HepG2 (cell line): ENCODE data around the gene SPRED3. TPM values are rescaled to one million over a fixed set of nuclear protein-coding genes. Genes with fewer than 3 reads are reported as not detected.

Experiments
- GMEB1 ChIP-seq: sonication (generic); formaldehyde crosslinking; IDR thresholded peaks from 2 replicates; pipeline ENCODE4 v1.5.1; 2020; ENCODE audit warnings: missing genetic modification reagents, mild to moderate bottlenecking, borderline replicate concordance
- HNRNPK ChIP-seq: fragments of 200-400 bp; formaldehyde crosslinking; IDR thresholded peaks from 2 replicates; pipeline ENCODE4 v1.6.1; 2018; ENCODE audit warnings: low read length, low read depth, moderate library complexity, mild to moderate bottlenecking; ENCODE audit not compliant: poor library complexity, severe bottlenecking
- KMT2A ChIP-seq: sonication (generic); formaldehyde crosslinking; IDR thresholded peaks from 2 replicates; pipeline ENCODE4 v1.4.0; 2020; ENCODE audit warnings: missing genetic modification reagents
- POLR2AphosphoS2 ChIP-seq: IDR thresholded peaks from 2 replicates; pipeline ENCODE4 v1.6.1; 2011; ENCODE audit warnings: low read depth, low read length, improper control_type of control experiment
- TEAD2 ChIP-seq: sonication (generic); formaldehyde crosslinking; IDR thresholded peaks from 2 replicates; pipeline ENCODE4 v1.9.0; 2021; ENCODE audit warnings: missing genetic modification reagents
- ZBTB8A ChIP-seq: sonication (generic); formaldehyde crosslinking; IDR thresholded peaks from 2 replicates; pipeline ENCODE4 v1.4.0; 2020; ENCODE audit warnings: mild to moderate bottlenecking, low read depth, missing genetic modification reagents, borderline replicate concordance
- ZKSCAN8 ChIP-seq: IDR thresholded peaks from 2 replicates; pipeline ENCODE4 v1.6.1; 2016; ENCODE audit warnings: borderline replicate concordance, missing genetic modification reagents, missing compliant biosample characterization
- ZNF124 ChIP-seq: sonication (generic); formaldehyde crosslinking; IDR thresholded peaks from 2 replicates; pipeline ENCODE4 v1.4.0; 2020; ENCODE audit warnings: missing genetic modification reagents
- ZNF354B ChIP-seq: sonication (generic); formaldehyde crosslinking; IDR thresholded peaks from 2 replicates; pipeline ENCODE4 v1.8.0; 2022; ENCODE audit warnings: mild to moderate bottlenecking, missing genetic modification reagents
- ZNF367 ChIP-seq: sonication (generic); formaldehyde crosslinking; IDR thresholded peaks from 2 replicates; pipeline ENCODE4 v1.4.0; 2020; ENCODE audit warnings: missing genetic modification reagents, borderline replicate concordance
- ZNF503 ChIP-seq: sonication (generic); formaldehyde crosslinking; IDR thresholded peaks from 2 replicates; pipeline ENCODE4 v1.4.0; 2020; ENCODE audit warnings: missing genetic modification reagents
- ZNF597 ChIP-seq: sonication (generic); formaldehyde crosslinking; IDR thresholded peaks from 2 replicates; pipeline ENCODE4 v1.5.0; 2020; ENCODE audit warnings: missing genetic modification reagents
- ZNF724P ChIP-seq: sonication (generic); formaldehyde crosslinking; IDR thresholded peaks from 2 replicates; pipeline ENCODE4 v1.8.0; 2022; ENCODE audit warnings: missing genetic modification reagents, borderline replicate concordance
- ZZZ3 ChIP-seq: sonication (generic); formaldehyde crosslinking; IDR thresholded peaks from 2 replicates; pipeline ENCODE4 v1.4.0; 2020; ENCODE audit warnings: missing genetic modification reagents, mild to moderate bottlenecking, borderline replicate concordance
- polyA plus RNA-seq, 8 experiments: library from polyadenylated mRNA; depleted of rRNA in 3 of 8; stranded (reverse) in 7 of 8; unstranded in 1 of 8; fragments of >200 nt; fragmentation: Illumina TruSeq in 4 of 8; extraction: Trizol in 4 of 8; gene quantifications; 2 replicates each; pipeline versions ENCODE4 v1.2.1 to v1.2.3, GENCODE V29; 2011 to 2016; ENCODE audit warnings: low read depth in 4 of 8, missing spikeins in 1 of 8, mixed read lengths in 1 of 8; ENCODE audit not compliant: insufficient read depth in 1 of 8
- total RNA-seq, 5 experiments: library from RNA; depleted of rRNA; stranded (reverse); fragments of >200 nt; fragmentation: Illumina TruSeq; extraction: Trizol; gene quantifications; 2 replicates each; pipeline ENCODE4 v1.2.3, GENCODE V29; 2016; ENCODE audit warnings: low read depth in 1 of 5
- TF ChIP-seq, protein P1 (sequence below): sonication (generic); formaldehyde crosslinking; IDR thresholded peaks from 2 replicates; pipeline ENCODE4 v1.8.1; 2022; ENCODE audit warnings: low read depth, mild to moderate bottlenecking, missing genetic modification reagents
- TF ChIP-seq, protein P2 (sequence below): sonication (generic); formaldehyde crosslinking; IDR thresholded peaks from 2 replicates; pipeline ENCODE4 v1.4.0; 2020; ENCODE audit warnings: missing genetic modification reagents
- TF ChIP-seq, protein P3 (sequence below): sonication (generic); formaldehyde crosslinking; IDR thresholded peaks from 2 replicates; pipeline ENCODE4 v1.5.0; 2020; ENCODE audit warnings: mild to moderate bottlenecking, missing genetic modification reagents, borderline replicate concordance

SPRED3 gene
- total and polyA plus RNA-seq, 2 of the 13 experiments (the other 11 are each of a cell fraction or from before 2014, with no cell fraction given), result 0.15 to 0.17 TPM

GRCh38 chr19:38374332-38375097 lies 14.0 kb upstream of the SPRED3 start, which contains the start of gene PSMD8 (continued):
- TF ChIP-seq POLR2AphosphoS2, result no peak
- TF ChIP-seq TEAD2 (CRISPR knock-in tag), result no peak
- TF ChIP-seq ZNF503 (CRISPR knock-in tag), result peak; percentile 19; the same call in 1 of the 2 replicates
- TF ChIP-seq, protein P1, sequence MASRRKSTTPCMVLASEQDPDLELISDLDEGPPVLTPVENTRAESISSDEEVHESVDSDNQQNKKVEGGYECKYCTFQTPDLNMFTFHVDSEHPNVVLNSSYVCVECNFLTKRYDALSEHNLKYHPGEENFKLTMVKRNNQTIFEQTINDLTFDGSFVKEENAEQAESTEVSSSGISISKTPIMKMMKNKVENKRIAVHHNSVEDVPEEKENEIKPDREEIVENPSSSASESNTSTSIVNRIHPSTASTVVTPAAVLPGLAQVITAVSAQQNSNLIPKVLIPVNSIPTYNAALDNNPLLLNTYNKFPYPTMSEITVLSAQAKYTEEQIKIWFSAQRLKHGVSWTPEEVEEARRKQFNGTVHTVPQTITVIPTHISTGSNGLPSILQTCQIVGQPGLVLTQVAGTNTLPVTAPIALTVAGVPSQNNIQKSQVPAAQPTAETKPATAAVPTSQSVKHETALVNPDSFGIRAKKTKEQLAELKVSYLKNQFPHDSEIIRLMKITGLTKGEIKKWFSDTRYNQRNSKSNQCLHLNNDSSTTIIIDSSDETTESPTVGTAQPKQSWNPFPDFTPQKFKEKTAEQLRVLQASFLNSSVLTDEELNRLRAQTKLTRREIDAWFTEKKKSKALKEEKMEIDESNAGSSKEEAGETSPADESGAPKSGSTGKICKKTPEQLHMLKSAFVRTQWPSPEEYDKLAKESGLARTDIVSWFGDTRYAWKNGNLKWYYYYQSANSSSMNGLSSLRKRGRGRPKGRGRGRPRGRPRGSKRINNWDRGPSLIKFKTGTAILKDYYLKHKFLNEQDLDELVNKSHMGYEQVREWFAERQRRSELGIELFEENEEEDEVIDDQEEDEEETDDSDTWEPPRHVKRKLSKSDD (CRISPR knock-in tag), result peak; percentile 93
- peak; percentile 92 for TF ChIP-seq ZNF724P (CRISPR knock-in tag)
- peak; percentile 79 for TF ChIP-seq KMT2A
- no peak for TF ChIP-seq ZNF597 (CRISPR knock-in tag)
- TF ChIP-seq GMEB1 (CRISPR knock-in tag), result peak; percentile 96
- TF ChIP-seq ZNF367, result no peak; the same call in 1 of the 2 replicates
- TF ChIP-seq ZKSCAN8 (CRISPR knock-in tag), result peak; percentile 58; the same call in 1 of the 2 replicates
- 0 out of 2 replicates have a peak, but pooled peaks have one; percentile 13 for TF ChIP-seq ZNF124 (CRISPR knock-in tag)
- TF ChIP-seq ZZZ3, result no peak; the same call in 1 of the 2 replicates
- TF ChIP-seq, protein P2, sequence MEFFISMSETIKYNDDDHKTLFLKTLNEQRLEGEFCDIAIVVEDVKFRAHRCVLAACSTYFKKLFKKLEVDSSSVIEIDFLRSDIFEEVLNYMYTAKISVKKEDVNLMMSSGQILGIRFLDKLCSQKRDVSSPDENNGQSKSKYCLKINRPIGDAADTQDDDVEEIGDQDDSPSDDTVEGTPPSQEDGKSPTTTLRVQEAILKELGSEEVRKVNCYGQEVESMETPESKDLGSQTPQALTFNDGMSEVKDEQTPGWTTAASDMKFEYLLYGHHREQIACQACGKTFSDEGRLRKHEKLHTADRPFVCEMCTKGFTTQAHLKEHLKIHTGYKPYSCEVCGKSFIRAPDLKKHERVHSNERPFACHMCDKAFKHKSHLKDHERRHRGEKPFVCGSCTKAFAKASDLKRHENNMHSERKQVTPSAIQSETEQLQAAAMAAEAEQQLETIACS (CRISPR knock-in tag), result no peak
- TF ChIP-seq ZNF354B, result no peak
- no peak for TF ChIP-seq HNRNPK
- TF ChIP-seq ZBTB8A (CRISPR knock-in tag), result no peak
- TF ChIP-seq, protein P3, sequence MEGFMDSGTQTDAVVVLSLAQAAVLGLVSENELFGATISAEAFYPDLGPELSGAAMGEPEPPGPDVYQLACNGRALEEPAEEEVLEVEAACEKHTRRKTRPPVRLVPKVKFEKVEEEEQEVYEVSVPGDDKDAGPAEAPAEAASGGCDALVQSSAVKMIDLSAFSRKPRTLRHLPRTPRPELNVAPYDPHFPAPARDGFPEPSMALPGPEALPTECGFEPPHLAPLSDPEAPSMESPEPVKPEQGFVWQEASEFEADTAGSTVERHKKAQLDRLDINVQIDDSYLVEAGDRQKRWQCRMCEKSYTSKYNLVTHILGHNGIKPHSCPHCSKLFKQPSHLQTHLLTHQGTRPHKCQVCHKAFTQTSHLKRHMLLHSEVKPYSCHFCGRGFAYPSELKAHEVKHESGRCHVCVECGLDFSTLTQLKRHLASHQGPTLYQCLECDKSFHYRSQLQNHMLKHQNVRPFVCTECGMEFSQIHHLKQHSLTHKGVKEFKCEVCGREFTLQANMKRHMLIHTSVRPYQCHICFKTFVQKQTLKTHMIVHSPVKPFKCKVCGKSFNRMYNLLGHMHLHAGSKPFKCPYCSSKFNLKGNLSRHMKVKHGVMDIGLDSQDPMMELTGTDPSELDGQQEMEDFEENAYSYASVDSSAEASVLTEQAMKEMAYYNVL (CRISPR knock-in tag), result no peak
